GM13977 (cell line): ENCODE measurements around the gene PTTG1IP.
A peak's percentile ranks its signal among the peaks of the same experiment; 100 is the strongest.

Experiments used
- DNase-seq: peaks from one replicate; pipeline ENCODE4 v3.0.0; 2012; ENCODE audit warnings: low spot score
- CTCF ChIP-seq: IDR thresholded peaks from 2 replicates; pipeline ENCODE4 v1.5.1; 2012; ENCODE audit warnings: mild to moderate bottlenecking, control low read depth; ENCODE audit not compliant: insufficient read depth; ENCODE audit errors: extremely low read depth, missing control alignments
- in situ Hi-C: fragments of 300-500 bp; cut with MboI; formaldehyde crosslinking; loops from one replicate; pipeline ENCODE4 v1.12.0; 2022; ENCODE audit warnings: low sequenced_read_pairs, low pct_unique_long_range_greater_than_20kb, mixed read lengths, inconsistent platforms; ENCODE audit not compliant: unreplicated experiment

Gene PTTG1IP

DNA sequence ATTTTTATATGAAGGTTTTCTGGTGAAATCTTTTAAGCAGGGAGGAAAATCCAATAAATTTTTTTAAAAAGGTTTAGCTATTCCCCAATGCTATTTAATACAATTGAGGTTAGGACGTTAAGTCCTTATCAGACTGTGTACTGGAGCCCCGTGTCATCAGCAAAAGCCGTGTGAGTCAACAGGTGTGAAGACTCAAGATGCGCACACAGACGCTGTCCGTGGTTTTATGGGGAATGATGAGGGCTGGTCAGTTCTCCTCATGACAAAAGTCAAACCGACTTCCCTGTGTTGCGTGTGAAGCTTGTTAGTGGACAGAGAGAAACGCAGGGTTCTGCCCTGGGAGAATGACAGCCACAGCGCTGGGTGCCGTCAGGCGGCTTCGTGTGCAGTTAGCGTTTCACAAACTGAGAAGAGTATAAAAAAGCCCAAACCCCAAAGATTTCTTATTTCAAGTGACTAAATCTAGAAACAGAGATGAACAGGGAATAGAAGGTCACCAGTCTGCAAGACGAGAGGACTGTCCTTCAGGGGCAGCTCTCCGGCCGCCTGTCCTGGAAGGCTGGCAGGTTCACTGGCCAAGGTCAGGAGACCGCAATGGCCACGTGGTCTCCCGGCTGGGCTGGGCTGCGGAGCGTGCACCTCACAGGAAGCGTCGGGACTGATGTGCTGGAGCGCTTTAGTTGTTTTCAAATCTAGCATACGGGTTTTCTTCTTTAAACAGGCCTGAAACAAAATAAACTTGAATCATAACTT is 22.4 kb downstream of the PTTG1IP start:
- TF ChIP-seq CTCF = no peak
- no peak for DNase-seq
- in situ Hi-C loops = no loop called here

- in situ Hi-C loops = no loop called here
- DNase-seq = no peak
- TF ChIP-seq CTCF = no peak
These were observed 23.2 kb downstream of the PTTG1IP start for GRCh38 chr21:44850208-44850800.

DNA sequence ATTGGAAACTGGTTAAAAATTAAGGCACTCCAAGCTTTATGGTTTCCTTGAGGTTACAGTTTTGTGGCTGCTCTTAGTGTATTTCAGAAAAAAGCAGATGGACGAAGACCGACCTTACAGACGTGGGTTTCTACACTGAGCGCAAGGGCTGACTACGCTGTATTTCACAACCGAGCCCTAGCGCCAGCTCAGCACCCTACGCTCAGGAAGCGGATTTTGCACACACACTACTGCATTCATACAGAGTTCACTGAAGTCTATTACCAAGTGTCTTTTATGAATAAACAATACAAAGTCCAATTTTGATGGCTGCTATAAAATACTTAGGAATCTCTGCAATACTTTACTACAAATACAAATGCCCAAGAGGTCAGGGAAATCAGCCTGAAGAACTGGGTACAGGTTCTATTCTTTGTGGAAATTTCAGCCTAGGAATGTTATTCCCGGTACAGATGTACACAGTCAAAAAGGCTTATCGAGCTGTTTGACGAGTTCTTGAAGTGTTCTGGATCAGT is 23.8 kb downstream of the PTTG1IP start:
- no peak for TF ChIP-seq CTCF
- DNase-seq = no peak
- in situ Hi-C loops = no loop called here

GRCh38 chr21:44848821-44849521 is 24.5 kb downstream of the PTTG1IP start:
- in situ Hi-C loops = no loop called here
- DNase-seq = no peak
- TF ChIP-seq CTCF = no peak

GRCh38 chr21:44847261-44848056 is 26.0 kb downstream of the PTTG1IP start:
- DNase-seq = no peak
- no peak for TF ChIP-seq CTCF
- in situ Hi-C loops = no loop called here

GRCh38 chr21:44846485-44847260 is 26.8 kb downstream of the PTTG1IP start:
- in situ Hi-C loops = no loop called here
- DNase-seq = peak; percentile 62
- no peak for TF ChIP-seq CTCF
